Keratinocyte (primary cell): ENCODE results near the gene TTC28. TPM values are rescaled to one million over a fixed set of nuclear protein-coding genes. Genes with fewer than 3 reads are reported as not detected.

Source experiments
- DNase-seq: peaks from one replicate; pipeline ENCODE4 v3.0.0-alpha.2; 2011; ENCODE audit warnings: low read depth, missing footprints, low spot score
- FAIRE-seq: peaks from 2 replicates; lab custom pipeline; 2011; peaks lifted over from hg19 to GRCh38; lab: Jason Lieb, UNC
- H2AFZ ChIP-seq: 2 replicates; pipeline ENCODE4 v1.6.0; 2012; ENCODE audit warnings: low read length, control low read depth, inconsistent platforms; ENCODE audit not compliant: control insufficient read depth
- H3K27ac ChIP-seq: 2 replicates; pipeline ENCODE4 v1.5.1; 2011; ENCODE audit warnings: low read length; ENCODE audit not compliant: control insufficient read depth, insufficient read depth
- H3K27me3 ChIP-seq: 3 replicates; pipeline ENCODE4 v1.6.0; 2011; ENCODE audit warnings: low read length; ENCODE audit not compliant: control insufficient read depth, insufficient read depth; ENCODE audit errors: extremely low read depth
- H3K36me3 ChIP-seq, 2 experiments: 2 replicates in 1 of 2; 3 replicates in 1 of 2; pipeline ENCODE4 v1.5.1; 2011; ENCODE audit warnings: low read length in 2 of 2, mild to moderate bottlenecking in 1 of 2; ENCODE audit not compliant: control insufficient read depth in 2 of 2, insufficient read depth in 2 of 2; ENCODE audit errors: extremely low read depth in 1 of 2
- H3K4me1 ChIP-seq: 3 replicates; pipeline ENCODE4 v1.5.1; 2011; ENCODE audit warnings: low read length; ENCODE audit not compliant: control insufficient read depth, insufficient read depth; ENCODE audit errors: extremely low read depth
- H3K4me2 ChIP-seq: 3 replicates; pipeline ENCODE4 v1.6.0; 2011; ENCODE audit warnings: low read depth, low read length; ENCODE audit not compliant: control insufficient read depth, insufficient read depth; ENCODE audit errors: extremely low read depth
- H3K4me3 ChIP-seq, 3 experiments: fragments of 200-600 bp in 1 of 3; sonication (generic) in 1 of 3; 2 replicates in 2 of 3; 3 replicates in 1 of 3; pipeline ENCODE4 v1.5.1; 2011 to 2016; ENCODE audit warnings: low read length in 3 of 3, mild to moderate bottlenecking in 3 of 3, control low read depth in 2 of 3, inconsistent platforms in 1 of 3, low read depth in 1 of 3, mixed read lengths in 1 of 3, mixed run types in 1 of 3, moderate library complexity in 1 of 3; ENCODE audit not compliant: control insufficient read depth in 2 of 3, insufficient read depth in 2 of 3; ENCODE audit errors: extremely low read depth in 1 of 3
- H3K79me2 ChIP-seq: 2 replicates; pipeline ENCODE4 v1.6.0; 2012; ENCODE audit warnings: low read length; ENCODE audit not compliant: control insufficient read depth, insufficient read depth
- H3K9ac ChIP-seq: 3 replicates; pipeline ENCODE4 v1.6.0; 2011; ENCODE audit warnings: low read length; ENCODE audit not compliant: control insufficient read depth, insufficient read depth; ENCODE audit errors: extremely low read depth
- H3K9me1 ChIP-seq: 3 replicates; pipeline ENCODE4 v1.6.0; 2011; ENCODE audit warnings: low read length; ENCODE audit not compliant: control insufficient read depth, insufficient read depth; ENCODE audit errors: extremely low read depth
- H3K9me3 ChIP-seq: 2 replicates; pipeline ENCODE4 v1.5.1; 2012; ENCODE audit warnings: low read depth, low read length; ENCODE audit not compliant: control insufficient read depth
- H4K20me1 ChIP-seq: 3 replicates; pipeline ENCODE4 v1.6.0; 2011; ENCODE audit warnings: low read length; ENCODE audit not compliant: control insufficient read depth, insufficient read depth; ENCODE audit errors: extremely low read depth
- CTCF ChIP-seq, 3 experiments: IDR thresholded peaks in 1 of 3; conservative IDR thresholded peaks in 1 of 3; optimal IDR thresholded peaks in 1 of 3; 2 replicates in 2 of 3; 3 replicates in 1 of 3; pipeline versions ENCODE3 to v1.5.1; 2011; ENCODE audit warnings: low read length in 3 of 3, mild to moderate bottlenecking in 3 of 3, moderate library complexity in 2 of 3, control low read depth in 1 of 3, inconsistent platforms in 1 of 3; ENCODE audit not compliant: insufficient read depth in 2 of 3; ENCODE audit errors: extremely low read depth in 1 of 3
- EZH2 ChIP-seq: IDR thresholded peaks from one replicate; pipeline ENCODE4 v1.6.1; 2012; ENCODE audit warnings: inconsistent platforms, mild to moderate bottlenecking, low read length, moderate library complexity
- dilution Hi-C: fragments of 300-500 bp; cut with MboI; formaldehyde crosslinking; loops from one replicate; pipeline ENCODE4 v1.7.0; 2020; ENCODE audit warnings: low sequenced_read_pairs; ENCODE audit not compliant: extremely low pct_ligation_motif_present
- polyA plus RNA-seq, 5 experiments: library from polyadenylated mRNA; depleted of rRNA in 3 of 5; stranded (reverse) in 3 of 5; stranded (forward) in 1 of 5; unstranded in 1 of 5; fragments of >200 nt; gene quantifications; 1 replicate in 1 of 5; 2 replicates in 3 of 5; 3 replicates in 1 of 5; pipeline versions ENCODE4 v1.2.1 to v1.2.3, GENCODE V29; 2011 to 2012; ENCODE audit warnings: missing spikeins in 2 of 5, low read depth in 1 of 5, low replicate concordance in 1 of 5

Gene TTC28
- polyA plus RNA-seq, 1 donor (not counting 4 experiments of a cell fraction or from before 2014, with no cell fraction given) = 0.66 TPM

DNA sequence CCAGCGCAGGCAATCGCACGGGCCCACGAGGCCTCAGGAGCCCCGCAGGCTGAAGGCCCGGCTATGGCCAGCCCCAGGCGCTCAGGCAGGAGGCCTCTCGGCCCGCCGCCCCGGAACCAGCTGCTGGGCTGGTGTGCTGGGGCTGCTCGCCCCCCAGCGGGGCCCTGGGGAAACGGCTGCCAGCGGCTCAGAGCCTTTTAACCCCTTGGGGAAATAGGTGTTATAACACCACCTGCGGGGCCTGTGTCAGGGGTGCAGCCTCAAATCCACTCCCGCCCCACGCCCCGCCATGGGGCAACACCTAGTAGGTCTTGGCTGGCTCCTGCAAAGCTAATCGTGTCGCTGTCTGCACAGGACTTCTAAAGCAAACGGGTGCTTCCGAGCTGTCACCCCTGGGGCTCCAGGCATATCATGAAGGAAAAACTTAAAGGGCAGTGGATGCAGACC is 237.4 kb downstream of the TTC28 start:
- Histone ChIP-seq H2AFZ (peak overlapping the region; percentile 88), H3K4me3 (peak overlapping the region; percentile 49 to 83 (median 80)), H3K4me2 (peak overlapping the region; percentile 95), H3K4me1 (peaks cover 18% of the 10 kb centered on the region), H3K27me3 (no peaks in the 10 kb centered on the region), H3K9me1 (no peaks in the 10 kb centered on the region), H3K9ac (peak overlapping the region; percentile 72), H4K20me1 (no peaks in the 10 kb centered on the region), H3K36me3 (no peaks in the 10 kb centered on the region), H3K79me2 (no peaks in the 10 kb centered on the region), H3K9me3 (no peaks in the 10 kb centered on the region), H3K27ac (peak overlapping the region; percentile 29)
- TF ChIP-seq CTCF (optimal IDR thresholded peaks at IDR 0.05 in 1 of 3, IDR thresholded peaks at IDR 0.05 in 1 of 3, conservative IDR thresholded peaks at IDR 0.05 in 1 of 3; ENCODE audit: extremely low read depth in 1 of 3, insufficient read depth in 2 of 3, low read length in 3 of 3) (peak; percentile 67 to 85 (median 74)), EZH2 (no peak)
- no peak for DNase-seq
- FAIRE-seq = peak; percentile 49
- dilution Hi-C loops = no loop called here

- FAIRE-seq = no peak
- Histone ChIP-seq H3K4me2 (peak overlapping the region; percentile 95), H4K20me1 (no peaks in the 10 kb centered on the region), H3K9me1 (no peaks in the 10 kb centered on the region), H3K79me2 (no peaks in the 10 kb centered on the region), H3K27ac (no peak overlapping the region), H2AFZ (peak overlapping the region; percentile 88), H3K36me3 (no peaks in the 10 kb centered on the region), H3K27me3 (no peaks in the 10 kb centered on the region), H3K9me3 (no peaks in the 10 kb centered on the region), H3K9ac (peak overlapping the region; percentile 72), H3K4me3 (peak overlapping the region; percentile 49 to 83 (median 80)), H3K4me1 (peaks cover 18% of the 10 kb centered on the region)
- no peak for DNase-seq
- TF ChIP-seq CTCF (optimal IDR thresholded peaks at IDR 0.05 in 1 of 3, IDR thresholded peaks at IDR 0.05 in 1 of 3, conservative IDR thresholded peaks at IDR 0.05 in 1 of 3; ENCODE audit: extremely low read depth in 1 of 3, insufficient read depth in 2 of 3, low read length in 3 of 3) = no peak
- no peak for TF ChIP-seq EZH2
- dilution Hi-C loops = no loop called here
Observed at GRCh38 chr22:28441720-28442263, 237.8 kb downstream of the TTC28 start.
